NOMO-1 treated with dmso at 0.1 percent for 144 hours (cell line): Measurements from ENCODE around the gene CEP57.
"Not testable (repeated sequence)": the region's sequence is repeated elsewhere in the genome, so short reads cannot be mapped to it uniquely, and the experiment has no call there.

Experiments used
- DNase-seq: peaks from one replicate; lab custom pipeline; 2025; ENCODE audit not compliant: unreplicated experiment; lab: John Stamatoyannopoulos, UW

CEP57 gene

DNA sequence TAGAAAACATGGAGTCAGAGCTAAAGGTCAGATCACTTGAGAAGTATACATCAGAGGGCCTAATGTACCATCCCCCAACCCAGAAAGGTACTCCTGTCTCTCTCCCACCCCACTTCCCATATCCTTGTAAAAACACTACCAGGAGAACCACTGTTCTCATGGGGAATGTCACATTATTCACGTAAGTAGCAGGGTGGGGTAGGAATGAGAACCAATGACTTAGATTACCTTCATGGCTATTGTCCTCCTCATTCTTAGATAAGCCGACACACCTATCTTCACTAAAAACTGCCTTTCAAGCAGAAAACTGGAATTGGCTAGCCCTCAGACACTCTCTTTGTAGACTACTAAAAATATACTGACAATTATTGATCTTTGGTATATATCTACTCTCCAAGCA lies 63.6 kb downstream of the CEP57 start:
- DNase-seq = no peak

DNA sequence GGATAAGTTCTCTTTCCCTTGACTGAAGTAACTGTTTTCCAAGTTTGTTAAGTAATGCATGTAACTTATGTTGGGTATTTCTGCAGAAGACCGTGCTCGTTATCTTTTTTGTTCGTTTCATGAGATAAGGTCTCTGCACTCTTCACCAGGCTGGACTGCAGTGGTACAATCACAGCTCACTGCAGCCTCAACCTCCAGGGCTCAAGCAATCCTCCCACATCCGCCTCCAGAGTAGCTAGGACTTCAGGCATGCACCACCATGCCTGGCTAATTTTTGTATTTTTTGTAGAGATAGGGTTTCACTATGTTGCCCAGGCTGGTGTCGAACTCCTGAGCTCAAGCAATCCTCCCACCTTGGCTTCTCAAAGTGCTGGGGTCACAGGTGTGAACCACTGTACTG lies 64.1 kb downstream of the CEP57 start:
- not testable (repeated sequence) for DNase-seq

DNA sequence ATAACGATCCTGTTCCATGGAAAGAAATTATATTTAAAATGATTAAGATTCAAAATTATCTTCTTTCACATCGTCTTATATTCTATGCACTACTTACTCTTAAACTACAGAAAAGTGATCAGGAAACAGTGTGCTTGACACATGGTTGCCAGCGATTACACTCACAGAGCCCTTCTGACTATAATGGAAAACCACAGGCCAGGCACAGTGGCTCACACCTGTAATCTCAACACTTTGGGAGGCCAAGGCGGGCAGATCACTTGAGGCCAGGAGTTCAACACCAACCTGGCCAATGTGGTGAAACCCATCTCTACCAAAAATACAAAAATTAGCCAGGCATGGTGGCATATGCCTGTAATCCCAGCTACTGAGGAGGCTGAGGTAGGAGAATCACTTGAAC lies 69.7 kb downstream of the CEP57 start:
- DNase-seq = not testable (repeated sequence)

DNA sequence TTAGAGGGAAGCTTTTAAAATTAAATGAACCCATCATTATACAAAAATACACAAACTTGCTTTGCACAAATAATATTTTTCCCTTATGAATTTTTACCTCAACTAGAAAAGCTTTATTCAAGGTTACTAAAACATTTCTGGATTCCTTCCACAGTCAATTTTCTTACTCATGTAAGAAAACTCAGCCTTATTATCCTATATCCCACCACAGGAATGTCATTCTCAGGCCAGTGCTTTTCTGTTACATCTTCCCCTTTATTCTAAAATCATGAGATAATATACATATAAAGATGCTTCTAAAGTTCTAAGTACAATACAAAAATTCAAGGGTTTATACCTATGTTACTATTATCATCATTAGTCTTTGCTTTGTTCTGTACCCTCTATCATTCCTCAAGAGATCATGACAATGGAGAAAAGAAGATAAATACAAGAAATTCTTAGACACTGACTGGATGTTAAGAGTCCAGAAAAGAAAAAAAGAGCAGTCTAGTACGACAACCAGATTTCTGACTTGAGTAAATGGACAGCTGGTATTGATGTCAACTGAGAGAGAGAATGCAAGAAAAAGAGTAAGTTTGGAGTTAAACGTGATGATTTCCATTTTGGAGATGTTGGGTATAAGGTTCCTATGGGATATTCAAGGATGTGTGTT lies 73.3 kb downstream of the CEP57 start:
- DNase-seq = no peak

DNA sequence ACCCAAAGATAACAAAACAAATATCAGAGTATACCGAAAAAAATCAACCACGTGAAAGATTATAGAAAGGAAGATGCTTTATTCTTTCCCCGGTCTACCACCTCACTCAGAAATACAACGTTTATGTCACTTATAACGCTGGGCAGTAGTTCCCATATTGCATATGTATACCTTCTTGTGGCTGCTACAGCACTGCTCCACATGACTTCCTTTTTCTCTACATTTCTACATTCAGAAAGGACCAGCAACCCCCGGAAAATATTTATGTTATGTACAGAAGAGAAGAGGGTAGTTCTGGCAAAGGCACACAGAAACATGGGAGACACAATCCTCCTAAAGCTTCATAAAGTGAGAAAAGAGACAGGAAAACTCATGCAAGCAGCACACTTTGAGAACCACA lies 76.8 kb downstream of the CEP57 start:
- DNase-seq = no peak

- not testable (repeated sequence) for DNase-seq
These were observed 80.6 kb downstream of the CEP57 start for GRCh38 chr11:95870877-95871276.

GRCh38 chr11:95877291-95877690 lies 87.0 kb downstream of the CEP57 start:
- no peak for DNase-seq
